Omental fat pad (tissue), 4 donors: ENCODE data around the gene WNT2B. TPM values are rescaled to one million over a fixed set of nuclear protein-coding genes. Genes with fewer than 3 reads are reported as not detected.
A peak's percentile ranks its signal among the peaks of the same experiment; 100 is the strongest.

Experiments
- ATAC-seq: fragments of 150-250 bp; one replicate; pipeline ENCODE4 v1.9.1; 2016; ENCODE audit warnings: mild to moderate bottlenecking, moderate library complexity; ENCODE audit not compliant: low FRiP score
- DNase-seq: peaks from one replicate; pipeline ENCODE4 v3.0.0-alpha.2; 2019; ENCODE audit warnings: low spot score
- total RNA-seq, 4 donors: library from RNA; depleted of rRNA; stranded (reverse); fragments of >200 nt; gene quantifications; one replicate each; pipeline ENCODE4 v1.1.0, GENCODE V29; 2016
- TF ChIP-seq, protein P1 (sequence below), 3 donors: fragments of 450-650 bp; IDR thresholded peaks; one replicate each; pipeline ENCODE4 v1.5.1; 2016 to 2017; ENCODE audit warnings: antibody characterized with exemption in 3 of 3, mild to moderate bottlenecking in 3 of 3, moderate library complexity in 2 of 3

Gene WNT2B
- total RNA-seq, 4 donors from 2014 or later, result 5.0 to 14.3 (median 11.9) TPM

DNA sequence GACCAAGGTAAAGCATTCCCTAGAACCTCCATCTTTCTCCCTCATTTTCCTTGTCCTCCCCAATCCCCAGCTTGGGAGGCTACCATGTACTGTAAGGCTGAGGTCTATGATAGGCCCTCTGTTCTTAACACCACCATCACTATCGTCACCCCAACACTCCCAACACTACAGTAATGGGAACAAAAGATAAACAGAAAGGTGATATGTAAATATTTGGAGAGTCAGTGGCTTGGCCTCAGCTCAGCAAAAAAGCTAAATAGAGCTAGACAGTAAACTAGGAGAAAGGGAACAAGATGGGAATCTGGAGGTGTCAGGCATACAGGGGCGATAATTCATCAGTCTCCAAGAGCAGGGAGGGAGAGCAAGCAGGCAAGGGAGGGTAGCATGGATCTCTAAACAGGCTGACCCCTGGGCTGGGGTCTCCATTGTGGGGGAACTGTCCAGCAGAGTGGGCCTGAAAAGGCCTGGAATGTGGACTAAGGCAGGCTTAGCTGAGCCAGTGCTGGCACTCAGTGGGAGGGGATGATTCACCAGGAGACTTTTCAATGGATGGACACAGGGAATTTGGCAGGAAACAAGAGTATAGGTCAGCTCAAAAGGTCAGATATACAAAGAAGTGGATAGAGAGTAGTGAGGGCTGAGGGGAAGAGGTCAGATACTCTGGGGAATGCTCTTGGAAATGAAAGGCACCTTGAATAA lies 6.7 kb downstream of the WNT2B start:
- TF ChIP-seq, protein P1, sequence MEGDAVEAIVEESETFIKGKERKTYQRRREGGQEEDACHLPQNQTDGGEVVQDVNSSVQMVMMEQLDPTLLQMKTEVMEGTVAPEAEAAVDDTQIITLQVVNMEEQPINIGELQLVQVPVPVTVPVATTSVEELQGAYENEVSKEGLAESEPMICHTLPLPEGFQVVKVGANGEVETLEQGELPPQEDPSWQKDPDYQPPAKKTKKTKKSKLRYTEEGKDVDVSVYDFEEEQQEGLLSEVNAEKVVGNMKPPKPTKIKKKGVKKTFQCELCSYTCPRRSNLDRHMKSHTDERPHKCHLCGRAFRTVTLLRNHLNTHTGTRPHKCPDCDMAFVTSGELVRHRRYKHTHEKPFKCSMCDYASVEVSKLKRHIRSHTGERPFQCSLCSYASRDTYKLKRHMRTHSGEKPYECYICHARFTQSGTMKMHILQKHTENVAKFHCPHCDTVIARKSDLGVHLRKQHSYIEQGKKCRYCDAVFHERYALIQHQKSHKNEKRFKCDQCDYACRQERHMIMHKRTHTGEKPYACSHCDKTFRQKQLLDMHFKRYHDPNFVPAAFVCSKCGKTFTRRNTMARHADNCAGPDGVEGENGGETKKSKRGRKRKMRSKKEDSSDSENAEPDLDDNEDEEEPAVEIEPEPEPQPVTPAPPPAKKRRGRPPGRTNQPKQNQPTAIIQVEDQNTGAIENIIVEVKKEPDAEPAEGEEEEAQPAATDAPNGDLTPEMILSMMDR (IDR thresholded peaks at IDR 0.05), result no peak
- DNase-seq (no peak), ATAC-seq (peak; percentile 63)

DNA sequence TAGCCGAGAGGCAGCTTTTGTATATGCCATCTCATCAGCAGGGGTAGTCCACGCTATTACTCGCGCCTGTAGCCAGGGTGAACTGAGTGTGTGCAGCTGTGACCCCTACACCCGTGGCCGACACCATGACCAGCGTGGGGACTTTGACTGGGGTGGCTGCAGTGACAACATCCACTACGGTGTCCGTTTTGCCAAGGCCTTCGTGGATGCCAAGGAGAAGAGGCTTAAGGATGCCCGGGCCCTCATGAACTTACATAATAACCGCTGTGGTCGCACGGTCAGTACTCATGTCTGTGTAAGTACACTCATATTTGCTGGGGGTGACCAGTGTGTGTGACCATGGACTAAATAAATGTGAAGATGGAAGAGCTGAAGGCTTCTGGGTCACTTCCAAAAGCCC lies 7.4 kb downstream of the WNT2B start:
- no peak for DNase-seq
- no peak for ATAC-seq
- TF ChIP-seq, protein P1 (IDR thresholded peaks at IDR 0.05), result no peak

DNA sequence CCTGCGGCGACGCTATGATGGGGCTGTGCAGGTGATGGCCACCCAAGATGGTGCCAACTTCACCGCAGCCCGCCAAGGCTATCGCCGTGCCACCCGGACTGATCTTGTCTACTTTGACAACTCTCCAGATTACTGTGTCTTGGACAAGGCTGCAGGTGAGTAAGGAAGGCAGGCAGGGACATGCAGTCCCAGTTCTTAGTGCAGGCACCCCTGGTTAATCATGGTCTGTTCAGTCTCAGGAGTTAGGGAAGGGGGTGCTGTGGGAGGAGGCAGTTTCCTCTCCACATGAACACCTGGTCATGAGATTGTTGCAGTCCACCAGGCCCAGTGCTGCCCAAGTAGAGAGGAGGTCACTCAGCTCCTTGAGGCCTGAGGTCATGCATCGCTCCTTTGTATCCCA lies 8.5 kb downstream of the WNT2B start:
- ATAC-seq (no peak), DNase-seq (no peak)
- TF ChIP-seq, protein P1 (IDR thresholded peaks at IDR 0.05), result no peak

DNA sequence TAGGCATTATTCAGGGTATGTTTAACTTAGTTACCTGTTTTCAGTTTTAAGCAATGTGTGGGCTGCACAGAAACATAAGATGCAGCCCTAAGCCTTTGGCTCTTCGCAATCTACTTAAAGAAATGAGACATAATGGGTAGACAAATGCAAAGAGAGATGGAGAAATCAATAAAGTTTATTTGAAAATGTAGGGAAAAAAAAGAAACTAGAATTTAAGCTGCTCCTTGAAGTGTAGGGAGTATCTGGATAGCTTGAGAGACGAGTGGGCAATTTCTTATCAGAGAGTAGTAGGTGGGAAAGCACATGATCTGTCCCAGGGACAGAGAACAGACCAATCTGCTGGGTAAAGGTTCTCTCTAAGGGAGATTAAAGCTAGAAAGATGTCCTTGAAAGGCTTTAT lies 8.9 kb downstream of the WNT2B start:
- no peak for ATAC-seq
- no peak for DNase-seq

DNA sequence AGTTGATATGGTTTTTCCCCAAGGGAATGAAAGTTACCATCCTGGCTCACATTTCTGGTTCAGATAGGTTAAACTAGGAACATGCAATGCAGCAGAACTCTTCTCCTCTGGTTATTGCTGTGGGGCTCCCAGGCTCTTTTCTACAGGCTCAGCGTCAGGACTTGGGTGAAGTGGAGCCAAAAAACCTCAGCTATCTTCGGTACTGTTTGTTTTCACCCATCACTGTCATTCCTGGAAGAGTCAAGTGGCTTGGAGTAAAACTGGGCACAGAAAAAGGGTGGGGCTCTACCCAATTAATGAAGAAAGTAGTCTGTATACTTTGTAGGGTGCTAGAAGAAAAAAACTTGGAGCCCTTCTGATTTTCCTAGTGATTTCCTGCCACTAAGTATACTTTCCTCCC lies 9.4 kb downstream of the WNT2B start:
- ATAC-seq (no peak), DNase-seq (no peak)
- TF ChIP-seq, protein P1 (IDR thresholded peaks at IDR 0.05), result no peak

More for the DNA sequence above, 8.9 kb downstream of the WNT2B start:
- TF ChIP-seq, protein P1 (IDR thresholded peaks at IDR 0.05), result no peak

DNA sequence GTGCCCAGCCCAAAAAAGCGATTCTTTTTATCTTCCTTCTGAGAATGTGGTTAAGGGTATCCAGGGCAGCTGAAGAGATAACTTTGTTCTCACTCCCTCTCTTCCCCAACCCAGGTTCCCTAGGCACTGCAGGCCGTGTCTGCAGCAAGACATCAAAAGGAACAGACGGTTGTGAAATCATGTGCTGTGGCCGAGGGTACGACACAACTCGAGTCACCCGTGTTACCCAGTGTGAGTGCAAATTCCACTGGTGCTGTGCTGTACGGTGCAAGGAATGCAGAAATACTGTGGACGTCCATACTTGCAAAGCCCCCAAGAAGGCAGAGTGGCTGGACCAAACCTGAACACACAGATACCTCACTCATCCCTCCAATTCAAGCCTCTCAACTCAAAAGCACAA lies 11.4 kb downstream of the WNT2B start:
- ATAC-seq (no peak), DNase-seq (no peak)
- TF ChIP-seq, protein P1 (IDR thresholded peaks at IDR 0.05), result no peak

DNA sequence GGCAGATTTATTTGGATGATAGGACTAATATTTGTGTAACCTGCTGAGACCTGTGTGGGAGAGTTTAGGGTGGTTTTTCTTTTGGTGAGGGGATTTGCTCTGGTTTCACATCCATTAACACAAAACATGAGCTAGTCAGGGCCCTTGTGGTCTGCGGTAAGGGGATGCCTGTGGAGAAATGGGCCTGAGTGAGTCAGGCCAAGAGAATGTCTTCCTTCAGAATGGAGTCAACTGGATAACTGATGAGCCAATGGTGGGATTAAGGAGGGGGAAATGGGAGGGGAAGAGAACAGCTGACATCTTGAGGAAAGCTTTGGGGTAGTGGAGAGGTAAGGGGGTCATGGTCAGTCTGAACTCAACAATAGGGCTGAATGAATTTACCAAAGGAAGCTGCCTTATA lies 13.9 kb downstream of the WNT2B start:
- ATAC-seq, result no peak
- no peak for DNase-seq
- TF ChIP-seq, protein P1 (IDR thresholded peaks at IDR 0.05), result no peak
